ENCODE results near the gene KIRREL3.

Gene KIRREL3

GRCh38 chr11:126997196-126997595 is 3.4 kb downstream of the KIRREL3 start:
- no peak for DNase-seq (ENCODE audit: low read depth)

GRCh38 chr11:126996036-126996804 is 4.3 kb downstream of the KIRREL3 start:
- DNase-seq (ENCODE audit: low read depth) = no peak

DNA sequence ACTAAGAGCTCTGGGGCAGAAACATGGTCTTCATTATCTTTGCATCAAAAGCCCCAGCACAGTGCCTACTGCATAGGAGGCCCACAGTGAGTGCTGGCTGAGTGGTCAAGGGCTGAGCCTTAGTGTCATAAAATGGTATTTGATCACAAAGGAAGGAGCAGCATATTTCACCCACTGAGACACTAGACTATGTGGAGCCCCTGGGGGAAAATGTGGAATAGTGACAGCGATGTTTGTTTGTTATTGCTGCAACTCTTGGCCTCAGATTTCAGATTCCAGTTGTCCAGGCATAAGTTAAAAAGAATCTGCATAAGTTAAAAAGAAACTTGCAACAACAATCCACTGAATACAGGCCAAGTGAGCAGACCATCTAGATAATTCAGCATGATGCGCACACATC is 7.0 kb downstream of the KIRREL3 start:
- DNase-seq (ENCODE audit: low read depth) = no peak

- peak; percentile 36 for DNase-seq (ENCODE audit: low read depth)
These were observed 7.8 kb downstream of the KIRREL3 start for GRCh38 chr11:126992804-126993111.

GRCh38 chr11:126992065-126992803 is 8.3 kb downstream of the KIRREL3 start:
- peak; percentile 39 for DNase-seq (ENCODE audit: low read depth)

GRCh38 chr11:126991596-126991995 is 9.0 kb downstream of the KIRREL3 start:
- DNase-seq (ENCODE audit: low read depth) = no peak

DNA sequence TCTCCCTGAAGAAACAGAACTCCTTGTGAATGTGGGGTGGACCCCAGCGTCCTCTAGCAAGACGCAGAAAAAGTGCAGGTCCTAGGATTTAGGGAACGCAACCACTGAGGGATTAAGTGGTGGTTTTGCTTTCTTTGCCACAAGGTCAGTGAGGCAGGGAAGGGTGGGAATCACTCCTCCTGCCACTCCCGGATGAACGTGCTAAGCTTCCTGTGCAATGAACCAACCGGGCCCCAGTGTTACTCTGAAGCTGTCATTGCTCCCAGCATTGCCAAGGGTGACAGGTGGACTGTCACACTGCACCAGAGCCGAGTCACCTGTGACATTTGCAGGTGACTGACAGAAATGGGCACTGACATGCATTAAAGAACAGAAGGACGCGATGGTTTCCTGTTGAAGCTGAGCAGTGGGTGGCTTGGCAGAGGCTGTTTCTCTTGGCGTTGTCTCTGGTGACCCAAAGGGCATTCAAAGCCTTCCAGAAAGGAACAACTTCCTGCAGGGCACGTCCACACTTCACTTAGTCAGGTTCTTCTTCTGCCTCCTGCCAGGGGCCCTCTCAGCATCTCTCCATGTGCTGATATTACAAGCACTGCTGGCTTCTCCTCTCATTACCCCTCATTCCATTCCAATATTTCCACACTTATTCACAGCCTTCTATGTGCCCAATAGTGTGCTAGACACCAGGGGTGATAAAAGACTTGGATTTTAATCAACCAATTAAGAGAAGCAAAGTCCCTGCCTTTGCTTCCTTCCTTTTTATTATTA is 9.7 kb downstream of the KIRREL3 start:
- DNase-seq (ENCODE audit: low read depth) = no peak

GRCh38 chr11:126989942-126990715 is 10.4 kb downstream of the KIRREL3 start:
- DNase-seq (ENCODE audit: low read depth) = peak; percentile 47

DNA sequence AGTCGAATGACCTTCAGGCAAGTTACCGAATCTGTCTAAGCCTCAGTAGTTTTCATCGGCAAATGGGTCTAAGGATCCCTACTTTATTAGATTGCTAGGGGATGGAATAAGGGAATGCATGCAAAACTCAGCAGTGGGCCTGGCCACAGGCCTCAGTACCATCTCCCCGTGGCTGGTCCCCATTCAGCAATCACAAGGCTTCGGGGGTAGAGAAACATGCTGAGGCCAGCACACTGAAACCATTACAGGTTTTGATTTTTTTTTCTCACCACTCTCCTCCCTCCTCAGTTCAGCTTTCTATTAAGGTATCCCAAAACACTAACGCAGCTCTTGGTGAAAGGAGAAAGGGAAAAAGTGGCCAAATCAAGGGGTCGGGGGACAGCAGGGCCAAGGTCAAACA is 11.9 kb downstream of the KIRREL3 start:
- no peak for DNase-seq (ENCODE audit: low read depth)

- DNase-seq (ENCODE audit: low read depth) = no peak
These were observed 18.9 kb downstream of the KIRREL3 start for GRCh38 chr11:126981635-126982034.

GRCh38 chr11:126978911-126979310 is 21.7 kb downstream of the KIRREL3 start:
- DNase-seq (ENCODE audit: low read depth) = no peak

- no peak for DNase-seq (ENCODE audit: low read depth)
These were observed 22.4 kb downstream of the KIRREL3 start for GRCh38 chr11:126978165-126978564.

DNA sequence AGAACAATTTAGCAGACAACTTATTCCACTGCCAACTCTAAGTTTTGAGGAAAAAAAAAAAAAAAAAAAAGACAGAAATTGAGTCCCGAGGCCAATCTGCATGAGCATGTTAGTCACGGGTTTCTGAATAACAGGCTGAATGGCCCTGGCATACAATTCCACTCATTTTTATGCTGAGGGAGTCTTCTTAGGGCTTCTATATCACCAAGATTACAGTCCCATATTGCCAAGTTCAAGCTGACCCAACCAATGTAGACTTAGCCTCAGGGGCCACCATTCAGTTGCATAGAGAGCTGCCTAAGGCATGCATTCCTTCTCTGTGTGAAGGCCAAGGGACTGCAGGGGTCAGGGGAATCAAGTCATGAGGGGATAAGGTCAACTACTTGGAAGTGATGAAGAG is 27.5 kb downstream of the KIRREL3 start:
- no peak for DNase-seq (ENCODE audit: low read depth)

DNA sequence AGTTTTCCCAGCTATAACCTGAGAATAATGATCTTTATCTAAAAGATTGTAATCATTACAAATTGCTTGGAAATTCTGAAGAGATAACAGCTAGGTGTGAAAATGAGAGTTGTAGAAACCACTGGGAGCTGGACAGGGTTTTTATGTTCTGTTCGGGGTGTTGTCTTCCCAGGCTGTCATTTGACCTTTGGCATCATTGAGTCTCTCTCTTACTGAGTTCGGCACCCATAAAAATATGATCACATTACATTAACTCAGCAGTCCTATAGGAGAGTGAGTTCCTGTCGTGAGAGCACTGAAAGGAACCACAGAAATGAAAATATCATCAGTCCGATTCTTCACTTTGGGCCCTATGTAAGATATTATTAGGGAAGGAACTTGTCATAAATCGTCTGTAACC is 29.3 kb downstream of the KIRREL3 start:
- DNase-seq (ENCODE audit: low read depth) = no peak

DNA sequence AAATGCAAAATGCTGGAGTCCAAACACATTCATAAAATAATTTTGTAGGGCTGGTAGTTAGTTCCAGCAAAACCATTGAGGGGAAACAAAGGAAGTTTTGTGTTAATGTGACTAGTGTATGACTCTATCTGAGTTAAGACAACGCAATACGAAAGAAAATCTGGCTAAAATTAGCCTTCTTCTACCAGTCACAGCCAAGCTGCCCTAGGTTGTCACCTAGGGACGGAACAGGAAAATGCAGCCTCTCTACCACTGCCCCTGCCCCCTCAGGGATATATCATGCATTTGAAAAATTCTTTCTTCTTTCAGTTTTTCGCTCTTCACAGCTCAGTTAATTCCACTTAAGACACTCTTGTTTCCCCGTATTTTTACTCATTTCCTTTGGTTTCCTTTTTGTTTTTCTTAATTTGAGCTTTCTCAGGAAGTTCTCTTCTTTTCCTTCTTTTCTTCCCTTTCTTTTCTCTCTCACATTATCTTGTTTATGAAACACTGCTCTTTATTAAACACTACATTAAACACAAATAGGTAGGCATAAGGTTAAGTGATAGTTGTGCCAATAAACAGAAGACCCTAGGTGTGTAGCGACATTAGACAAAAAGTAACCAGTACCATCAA is 30.6 kb downstream of the KIRREL3 start:
- DNase-seq (ENCODE audit: low read depth) = no peak

GRCh38 chr11:126968915-126969314 is 31.7 kb downstream of the KIRREL3 start:
- DNase-seq (ENCODE audit: low read depth) = no peak

DNA sequence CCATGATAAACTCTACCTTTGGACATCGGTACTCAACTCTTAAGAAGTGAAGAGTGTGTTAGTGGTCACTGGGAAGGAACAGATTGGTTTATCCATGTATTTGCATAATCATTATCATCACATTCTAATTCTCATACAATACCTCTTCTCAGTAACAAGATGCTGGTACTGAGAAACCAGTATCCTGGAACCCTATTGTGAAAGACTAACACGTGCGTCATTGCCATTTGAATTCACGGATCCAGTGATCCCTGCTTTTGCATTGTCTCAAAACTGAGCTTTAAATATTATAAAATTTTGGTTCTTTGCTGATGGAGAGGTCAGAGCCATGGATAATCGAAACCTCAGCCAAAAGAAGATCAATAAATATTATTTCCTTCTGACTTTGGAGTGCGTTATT is 35.2 kb downstream of the KIRREL3 start:
- DNase-seq (ENCODE audit: low read depth) = no peak

- no peak for DNase-seq (ENCODE audit: low read depth)
These were observed 36.8 kb downstream of the KIRREL3 start for GRCh38 chr11:126963603-126964363.

DNA sequence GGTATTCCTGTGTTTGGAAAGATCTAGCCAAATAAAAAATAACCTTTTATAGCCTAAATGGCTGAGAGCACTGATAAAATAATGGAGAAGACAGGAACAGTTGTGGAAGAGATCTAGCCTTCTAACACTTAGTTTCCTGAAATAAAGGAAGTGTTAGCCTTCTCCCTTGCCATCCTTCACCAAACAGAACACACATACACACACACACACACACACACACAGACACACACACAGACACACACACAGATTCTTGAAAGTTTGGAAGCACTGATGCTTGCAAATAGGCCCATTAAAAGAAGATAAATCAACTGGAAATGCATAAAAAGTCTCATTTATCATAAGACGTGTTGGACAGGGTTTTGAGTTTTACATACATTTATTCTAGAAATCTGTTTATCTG is 37.5 kb downstream of the KIRREL3 start:
- DNase-seq (ENCODE audit: low read depth) = no peak

DNA sequence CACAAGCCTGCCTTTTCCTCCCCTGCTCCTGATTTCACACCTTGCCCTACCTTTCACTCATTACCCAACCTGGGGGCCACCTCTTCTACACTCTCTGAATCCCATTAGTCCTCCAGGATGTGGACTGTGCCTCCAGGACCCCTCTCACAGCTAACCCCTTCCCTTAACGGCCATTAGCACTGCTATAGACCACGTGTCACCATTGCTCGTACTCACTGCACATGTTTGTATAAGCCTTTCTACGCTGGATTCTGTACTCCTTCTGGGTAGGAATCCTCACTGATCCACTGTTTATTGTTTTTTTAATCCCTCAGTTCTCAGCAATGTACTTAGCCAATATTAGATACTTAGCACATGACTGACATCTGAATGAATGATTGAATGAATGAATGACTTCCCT is 40.9 kb downstream of the KIRREL3 start:
- DNase-seq (ENCODE audit: low read depth) = no peak

DNA sequence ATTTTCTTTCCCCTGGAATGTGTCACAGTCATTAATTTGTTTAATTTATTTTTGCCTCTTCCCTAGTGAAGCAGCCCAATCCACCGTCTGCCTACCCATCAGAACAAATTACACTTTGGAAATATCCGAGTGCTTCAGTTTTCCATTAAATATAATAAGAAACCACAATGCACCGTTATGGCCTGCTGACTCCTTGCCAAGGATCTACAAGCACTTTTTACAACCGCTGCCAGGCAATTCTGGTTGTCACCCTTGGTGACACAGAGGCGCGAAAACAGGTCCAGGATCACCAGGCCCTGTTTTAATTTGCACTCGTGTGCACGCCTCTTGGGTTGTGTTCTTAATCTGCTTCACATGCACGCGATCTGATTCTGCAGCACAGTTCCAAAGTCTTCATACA is 43.9 kb downstream of the KIRREL3 start:
- no peak for DNase-seq (ENCODE audit: low read depth)

Measured in iris pigment epithelial cell (primary cell).